ENCODE measurements around the gene PCDHGB7. TPM values are rescaled to one million over a fixed set of nuclear protein-coding genes. Genes with fewer than 3 reads are reported as not detected.

The PCDHGB7 gene
- total RNA-seq, 1 experiment from 2014 or later, result 0.75 TPM

DNA sequence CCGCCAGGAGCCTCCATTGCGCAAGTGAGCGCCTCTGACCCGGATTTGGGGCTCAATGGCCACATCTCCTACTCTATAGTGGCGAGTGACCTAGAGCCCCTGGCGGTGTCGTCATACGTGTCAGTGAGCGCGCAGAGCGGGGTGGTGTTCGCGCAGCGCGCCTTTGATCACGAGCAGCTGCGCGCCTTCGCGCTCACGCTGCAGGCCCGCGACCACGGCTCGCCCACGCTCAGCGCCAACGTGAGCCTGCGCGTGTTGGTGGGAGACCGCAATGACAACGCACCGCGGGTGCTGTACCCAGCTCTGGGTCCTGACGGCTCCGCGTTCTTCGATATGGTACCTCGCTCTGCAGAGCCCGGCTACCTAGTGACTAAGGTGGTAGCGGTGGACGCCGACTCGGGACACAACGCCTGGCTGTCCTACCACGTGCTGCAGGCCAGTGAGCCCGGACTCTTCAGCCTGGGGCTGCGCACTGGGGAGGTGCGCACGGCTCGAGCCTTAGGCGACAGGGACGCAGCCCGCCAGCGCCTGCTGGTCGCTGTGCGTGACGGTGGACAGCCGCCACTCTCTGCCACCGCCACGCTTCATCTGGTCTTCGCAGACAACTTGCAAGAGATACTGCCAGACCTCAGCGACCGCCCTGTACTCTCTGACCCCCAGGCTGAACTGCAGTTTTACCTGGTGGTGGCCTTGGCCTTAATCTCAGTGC lies 7.7 kb upstream of the PCDHGB7 start:
- intact Hi-C loops (cut with micrococcal nuclease), result loop anchor here (10.0 kb wide), 2 partner anchors 185 to 325 kb away; partner anchors contain the start of gene PCDHB14
- CTCF ChIA-PET, result interaction anchor here (0.6 kb wide), 1 partner anchor 995 kb away, joined by 3 read pairs; no protein-coding TSS in a partner anchor
- no peak for TF ChIP-seq CTCF (IDR thresholded peaks at IDR 0.05; ENCODE audit: unreplicated experiment)

GRCh38 chr5:141411575-141411974 lies 5.9 kb upstream of the PCDHGB7 start:
- CTCF ChIA-PET, result interaction anchor here (0.6 to 4.2 kb wide), 3 partner anchors 66 to 113 kb away, joined by 3 to 37 read pairs (median 4); no protein-coding TSS in a partner anchor

More for the DNA sequence above, 7.7 kb upstream of the PCDHGB7 start:
- POLR2A ChIA-PET, result no interaction called here
- Mint-ChIP-seq H3K27me3 (ENCODE audit: insufficient read depth, unreplicated experiment) (no peaks in the 10 kb centered on the region), H3K4me1 (ENCODE audit: insufficient read depth, unreplicated experiment) (no peaks in the 10 kb centered on the region), H3K27ac (ENCODE audit: low read depth, unreplicated experiment) (no peak overlapping the region), H3K36me3 (ENCODE audit: insufficient read depth, unreplicated experiment) (peaks cover 5% of the 10 kb centered on the region), H3K9me3 (ENCODE audit: unreplicated experiment) (peaks cover 49% of the 10 kb centered on the region), H3K4me3 (ENCODE audit: unreplicated experiment) (no peak overlapping the region)
- no peak for DNase-seq (ENCODE audit: unreplicated experiment)
- BruUV-seq (replicated peaks), result no TSS peak

GRCh38 chr5:141412854-141413539 lies 4.5 kb upstream of the PCDHGB7 start, which contains the start of gene PCDHGA10:
Gene PCDHGA10 (plus strand): TSS chr5:141412987. CDS start chr5:141413176, 189 bp downstream.
- DNase-seq (ENCODE audit: unreplicated experiment), result peak; percentile 83
- H3K27ac Mint-ChIP-seq (ENCODE audit: low read depth, unreplicated experiment), result no peak within 1 kb of the TSS
- H3K4me3 Mint-ChIP-seq (ENCODE audit: unreplicated experiment), result peak within 1 kb of the TSS; percentile 54
- peaks cover 41% of the 10 kb centered on the region for H3K9me3 Mint-ChIP-seq (ENCODE audit: unreplicated experiment)
- ChIA-PET CTCF (interaction anchor here (0.6 to 5.5 kb wide), 29 partner anchors 9 to 236 kb away, joined by 3 to 38 read pairs (median 5); partner anchors contain the start of genes PCDHB11, PCDHB14, PCDHGB4 and PCDHGC3), POLR2A (interaction anchor here (1.0 to 1.5 kb wide), 6 partner anchors 63 to 148 kb away, joined by 3 to 11 read pairs (median 3); partner anchors contain the start of gene PCDHGC3)
- TF ChIP-seq CTCF (IDR thresholded peaks at IDR 0.05; ENCODE audit: unreplicated experiment), result peak; percentile 67
- H3K4me1 Mint-ChIP-seq (ENCODE audit: insufficient read depth, unreplicated experiment), result no peaks in the 10 kb centered on the region
- no peaks in the 10 kb centered on the region for H3K27me3 Mint-ChIP-seq (ENCODE audit: insufficient read depth, unreplicated experiment)
- intact Hi-C loops (cut with micrococcal nuclease), result loop anchor here (1.0 to 10.0 kb wide), 4 partner anchors 111 to 328 kb away; partner anchors contain the start of gene PCDHB14
- BruUV-seq (replicated peaks), result TSS peak; percentile 47
- peaks cover 5% of the 10 kb centered on the region for H3K36me3 Mint-ChIP-seq (ENCODE audit: insufficient read depth, unreplicated experiment)

More at GRCh38 chr5:141411575-141411974, 5.9 kb upstream of the PCDHGB7 start:
- Mint-ChIP-seq H3K27ac (ENCODE audit: low read depth, unreplicated experiment) (no peak overlapping the region), H3K4me1 (ENCODE audit: insufficient read depth, unreplicated experiment) (no peaks in the 10 kb centered on the region), H3K9me3 (ENCODE audit: unreplicated experiment) (peaks cover 41% of the 10 kb centered on the region), H3K36me3 (ENCODE audit: insufficient read depth, unreplicated experiment) (peaks cover 5% of the 10 kb centered on the region), H3K27me3 (ENCODE audit: insufficient read depth, unreplicated experiment) (no peaks in the 10 kb centered on the region), H3K4me3 (ENCODE audit: unreplicated experiment) (no peak overlapping the region)
- no peak for TF ChIP-seq CTCF (IDR thresholded peaks at IDR 0.05; ENCODE audit: unreplicated experiment)
- DNase-seq (ENCODE audit: unreplicated experiment), result no peak
- no TSS peak for BruUV-seq (replicated peaks)
- intact Hi-C loops (cut with micrococcal nuclease), result loop anchor here (10.0 kb wide), 2 partner anchors 187 to 327 kb away; partner anchors contain the start of gene PCDHB14
- POLR2A ChIA-PET, result interaction anchor here (1.3 kb wide), 1 partner anchor 153 kb away, joined by 6 read pairs; no protein-coding TSS in a partner anchor

Measured in MCF 10A (cell line).